H1 (cell line): ENCODE results near the gene IKZF5. TPM values are rescaled to one million over a fixed set of nuclear protein-coding genes. Genes with fewer than 3 reads are reported as not detected.
A peak's percentile ranks its signal among the peaks of the same experiment; 100 is the strongest.

ENCODE experiments used
- CBX5 ChIP-seq: fragments of 300-800, 300-1000 bp; sonication (generic); IDR thresholded peaks from 2 replicates; pipeline ENCODE4 v1.7.1; 2016; ENCODE audit warnings: antibody characterized with exemption, low read length, low read depth
- E2F6 ChIP-seq: IDR thresholded peaks from 2 replicates; pipeline ENCODE4 v1.6.1; 2012; ENCODE audit warnings: inconsistent platforms
- EP300 ChIP-seq, 2 experiments: IDR thresholded peaks; 1 replicate in 1 of 2; 2 replicates in 1 of 2; pipeline ENCODE4 v1.6.1; 2011 to 2012; ENCODE audit warnings: low read depth in 2 of 2, low read length in 2 of 2, mild to moderate bottlenecking in 2 of 2, borderline replicate concordance in 1 of 2, inconsistent platforms in 1 of 2, moderate library complexity in 1 of 2
- KDM1A ChIP-seq: fragments of 200-600, 300-600 bp; sonication (generic); IDR thresholded peaks from 2 replicates; pipeline ENCODE4 v1.7.1; 2016; ENCODE audit warnings: mild to moderate bottlenecking, low read length, borderline replicate concordance
- POLR2AphosphoS5 ChIP-seq: IDR thresholded peaks from 2 replicates; pipeline ENCODE4 v1.6.1; 2011; ENCODE audit warnings: low read depth, low read length
- SP1 ChIP-seq: IDR thresholded peaks from 2 replicates; pipeline ENCODE4 v1.6.1; 2011; ENCODE audit warnings: low read depth, low read length
- USF2 ChIP-seq: IDR thresholded peaks from 2 replicates; pipeline ENCODE4 v1.6.1; 2011; ENCODE audit warnings: low read length, improper control_type of control experiment
- polyA plus RNA-seq, 7 experiments: library from polyadenylated mRNA; depleted of rRNA in 3 of 7; stranded (reverse) in 5 of 7; unstranded in 2 of 7; fragments of >200 nt in 5 of 7; fragments of 200-250 nt in 2 of 7; gene quantifications; 1 replicate in 5 of 7; 2 replicates in 1 of 7; 4 replicates in 1 of 7; pipeline versions ENCODE4 v1.2.1 to v1.2.3, GENCODE V29; 2011 to 2013; ENCODE audit warnings: missing spikeins in 2 of 7, mixed read lengths in 2 of 7
- total RNA-seq: library from RNA; stranded (reverse); fragmentation: NEBNext Ultra II Directional; extraction: Animal tissue kit (Norgen Biotek cat#: 25700); gene quantifications from 2 replicates; pipeline ENCODE4 v1.2.1, GENCODE V29; 2021
- TF ChIP-seq, protein P1 (sequence below): fragments of 300-600 bp; sonication (generic); IDR thresholded peaks from 2 replicates; pipeline ENCODE4 v1.7.1; 2012; ENCODE audit warnings: low read length, moderate library complexity, mild to moderate bottlenecking, inconsistent platforms; ENCODE audit not compliant: insufficient replicate concordance

IKZF5 gene
- total and polyA plus RNA-seq, 2 of the 8 experiments (the other 6 are each of a cell fraction or from before 2014, with no cell fraction given), result 5.2 to 15.3 TPM

DNA sequence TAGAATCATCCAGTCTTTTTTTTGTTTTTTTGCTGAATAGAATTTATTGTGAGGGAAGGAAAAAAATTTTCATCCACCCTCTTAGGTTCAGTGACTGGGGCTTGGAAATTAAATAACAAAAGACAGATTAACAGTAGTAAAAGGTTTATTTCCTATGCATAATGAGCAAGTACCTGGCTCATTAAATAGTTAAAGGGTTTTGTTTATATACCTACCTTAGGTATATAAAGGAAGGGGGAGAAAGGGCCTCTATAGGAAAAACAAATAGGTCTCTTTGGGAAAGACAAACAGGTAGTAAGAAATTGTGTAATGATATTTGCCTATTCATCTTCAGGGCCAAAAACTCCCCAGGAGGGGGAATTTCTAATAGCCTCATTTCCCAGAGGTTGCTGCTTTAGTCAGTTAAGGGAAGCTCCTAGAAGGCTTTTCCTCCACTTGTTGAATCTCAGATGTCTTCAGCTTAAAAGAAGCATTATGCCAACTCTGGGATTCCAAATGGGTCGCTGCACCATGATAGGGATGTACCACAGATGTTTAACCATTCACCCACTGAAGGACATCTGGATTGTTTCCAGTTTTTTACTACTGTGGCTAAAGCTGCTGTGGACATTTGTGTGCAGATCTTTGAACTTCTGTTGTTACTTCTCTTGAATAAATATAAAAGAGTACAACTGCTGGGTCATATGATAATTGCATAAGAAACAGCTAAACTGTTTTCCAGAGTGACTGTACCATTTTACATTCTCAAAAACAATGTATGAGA lies 11.5 kb upstream of the IKZF5 start (continued):
- TF ChIP-seq USF2 (no peak), KDM1A (no peak), E2F6 (no peak), SP1 (0 out of 2 replicates have a peak, but pooled peaks have one; percentile 8), EP300 (IDR thresholded peaks at IDR 0.05; ENCODE audit: borderline replicate concordance in 1 of 2, low read depth in 2 of 2, low read length in 2 of 2) (no peak), CBX5 (no peak), POLR2AphosphoS5 (no peak)
- TF ChIP-seq, protein P1, sequence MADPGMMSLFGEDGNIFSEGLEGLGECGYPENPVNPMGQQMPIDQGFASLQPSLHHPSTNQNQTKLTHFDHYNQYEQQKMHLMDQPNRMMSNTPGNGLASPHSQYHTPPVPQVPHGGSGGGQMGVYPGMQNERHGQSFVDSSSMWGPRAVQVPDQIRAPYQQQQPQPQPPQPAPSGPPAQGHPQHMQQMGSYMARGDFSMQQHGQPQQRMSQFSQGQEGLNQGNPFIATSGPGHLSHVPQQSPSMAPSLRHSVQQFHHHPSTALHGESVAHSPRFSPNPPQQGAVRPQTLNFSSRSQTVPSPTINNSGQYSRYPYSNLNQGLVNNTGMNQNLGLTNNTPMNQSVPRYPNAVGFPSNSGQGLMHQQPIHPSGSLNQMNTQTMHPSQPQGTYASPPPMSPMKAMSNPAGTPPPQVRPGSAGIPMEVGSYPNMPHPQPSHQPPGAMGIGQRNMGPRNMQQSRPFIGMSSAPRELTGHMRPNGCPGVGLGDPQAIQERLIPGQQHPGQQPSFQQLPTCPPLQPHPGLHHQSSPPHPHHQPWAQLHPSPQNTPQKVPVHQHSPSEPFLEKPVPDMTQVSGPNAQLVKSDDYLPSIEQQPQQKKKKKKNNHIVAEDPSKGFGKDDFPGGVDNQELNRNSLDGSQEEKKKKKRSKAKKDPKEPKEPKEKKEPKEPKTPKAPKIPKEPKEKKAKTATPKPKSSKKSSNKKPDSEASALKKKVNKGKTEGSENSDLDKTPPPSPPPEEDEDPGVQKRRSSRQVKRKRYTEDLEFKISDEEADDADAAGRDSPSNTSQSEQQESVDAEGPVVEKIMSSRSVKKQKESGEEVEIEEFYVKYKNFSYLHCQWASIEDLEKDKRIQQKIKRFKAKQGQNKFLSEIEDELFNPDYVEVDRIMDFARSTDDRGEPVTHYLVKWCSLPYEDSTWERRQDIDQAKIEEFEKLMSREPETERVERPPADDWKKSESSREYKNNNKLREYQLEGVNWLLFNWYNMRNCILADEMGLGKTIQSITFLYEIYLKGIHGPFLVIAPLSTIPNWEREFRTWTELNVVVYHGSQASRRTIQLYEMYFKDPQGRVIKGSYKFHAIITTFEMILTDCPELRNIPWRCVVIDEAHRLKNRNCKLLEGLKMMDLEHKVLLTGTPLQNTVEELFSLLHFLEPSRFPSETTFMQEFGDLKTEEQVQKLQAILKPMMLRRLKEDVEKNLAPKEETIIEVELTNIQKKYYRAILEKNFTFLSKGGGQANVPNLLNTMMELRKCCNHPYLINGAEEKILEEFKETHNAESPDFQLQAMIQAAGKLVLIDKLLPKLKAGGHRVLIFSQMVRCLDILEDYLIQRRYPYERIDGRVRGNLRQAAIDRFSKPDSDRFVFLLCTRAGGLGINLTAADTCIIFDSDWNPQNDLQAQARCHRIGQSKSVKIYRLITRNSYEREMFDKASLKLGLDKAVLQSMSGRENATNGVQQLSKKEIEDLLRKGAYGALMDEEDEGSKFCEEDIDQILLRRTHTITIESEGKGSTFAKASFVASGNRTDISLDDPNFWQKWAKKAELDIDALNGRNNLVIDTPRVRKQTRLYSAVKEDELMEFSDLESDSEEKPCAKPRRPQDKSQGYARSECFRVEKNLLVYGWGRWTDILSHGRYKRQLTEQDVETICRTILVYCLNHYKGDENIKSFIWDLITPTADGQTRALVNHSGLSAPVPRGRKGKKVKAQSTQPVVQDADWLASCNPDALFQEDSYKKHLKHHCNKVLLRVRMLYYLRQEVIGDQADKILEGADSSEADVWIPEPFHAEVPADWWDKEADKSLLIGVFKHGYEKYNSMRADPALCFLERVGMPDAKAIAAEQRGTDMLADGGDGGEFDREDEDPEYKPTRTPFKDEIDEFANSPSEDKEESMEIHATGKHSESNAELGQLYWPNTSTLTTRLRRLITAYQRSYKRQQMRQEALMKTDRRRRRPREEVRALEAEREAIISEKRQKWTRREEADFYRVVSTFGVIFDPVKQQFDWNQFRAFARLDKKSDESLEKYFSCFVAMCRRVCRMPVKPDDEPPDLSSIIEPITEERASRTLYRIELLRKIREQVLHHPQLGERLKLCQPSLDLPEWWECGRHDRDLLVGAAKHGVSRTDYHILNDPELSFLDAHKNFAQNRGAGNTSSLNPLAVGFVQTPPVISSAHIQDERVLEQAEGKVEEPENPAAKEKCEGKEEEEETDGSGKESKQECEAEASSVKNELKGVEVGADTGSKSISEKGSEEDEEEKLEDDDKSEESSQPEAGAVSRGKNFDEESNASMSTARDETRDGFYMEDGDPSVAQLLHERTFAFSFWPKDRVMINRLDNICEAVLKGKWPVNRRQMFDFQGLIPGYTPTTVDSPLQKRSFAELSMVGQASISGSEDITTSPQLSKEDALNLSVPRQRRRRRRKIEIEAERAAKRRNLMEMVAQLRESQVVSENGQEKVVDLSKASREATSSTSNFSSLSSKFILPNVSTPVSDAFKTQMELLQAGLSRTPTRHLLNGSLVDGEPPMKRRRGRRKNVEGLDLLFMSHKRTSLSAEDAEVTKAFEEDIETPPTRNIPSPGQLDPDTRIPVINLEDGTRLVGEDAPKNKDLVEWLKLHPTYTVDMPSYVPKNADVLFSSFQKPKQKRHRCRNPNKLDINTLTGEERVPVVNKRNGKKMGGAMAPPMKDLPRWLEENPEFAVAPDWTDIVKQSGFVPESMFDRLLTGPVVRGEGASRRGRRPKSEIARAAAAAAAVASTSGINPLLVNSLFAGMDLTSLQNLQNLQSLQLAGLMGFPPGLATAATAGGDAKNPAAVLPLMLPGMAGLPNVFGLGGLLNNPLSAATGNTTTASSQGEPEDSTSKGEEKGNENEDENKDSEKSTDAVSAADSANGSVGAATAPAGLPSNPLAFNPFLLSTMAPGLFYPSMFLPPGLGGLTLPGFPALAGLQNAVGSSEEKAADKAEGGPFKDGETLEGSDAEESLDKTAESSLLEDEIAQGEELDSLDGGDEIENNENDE, result peak; percentile 71
